ENCODE results near the gene SYT2.
"Not testable (repeated sequence)": the region's sequence is repeated elsewhere in the genome, so short reads cannot be mapped to it uniquely, and the experiment has no call there.

SYT2 gene

DNA sequence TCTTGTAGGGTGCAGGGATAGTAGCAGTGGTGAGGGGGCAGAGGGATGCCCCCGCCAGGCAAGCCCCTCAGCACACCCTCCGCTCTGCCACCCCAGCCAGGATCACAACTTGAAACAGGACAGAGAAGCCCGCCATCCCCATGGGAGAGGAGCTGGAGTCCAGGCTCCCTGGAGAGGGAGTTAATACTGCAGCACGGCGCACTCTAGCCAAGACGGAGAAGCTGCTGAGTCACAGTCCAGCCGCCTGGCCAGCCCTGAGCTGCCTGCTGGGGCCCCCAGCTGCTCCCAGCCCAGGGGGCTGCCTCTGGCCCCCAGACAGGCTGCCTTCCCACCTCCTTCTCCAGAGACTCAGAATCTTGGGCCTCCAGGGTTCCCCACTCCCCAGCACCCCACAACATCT, 87.2 kb downstream of the SYT2 start:
- DNase-seq (ENCODE audit: low spot score): no peak

DNA sequence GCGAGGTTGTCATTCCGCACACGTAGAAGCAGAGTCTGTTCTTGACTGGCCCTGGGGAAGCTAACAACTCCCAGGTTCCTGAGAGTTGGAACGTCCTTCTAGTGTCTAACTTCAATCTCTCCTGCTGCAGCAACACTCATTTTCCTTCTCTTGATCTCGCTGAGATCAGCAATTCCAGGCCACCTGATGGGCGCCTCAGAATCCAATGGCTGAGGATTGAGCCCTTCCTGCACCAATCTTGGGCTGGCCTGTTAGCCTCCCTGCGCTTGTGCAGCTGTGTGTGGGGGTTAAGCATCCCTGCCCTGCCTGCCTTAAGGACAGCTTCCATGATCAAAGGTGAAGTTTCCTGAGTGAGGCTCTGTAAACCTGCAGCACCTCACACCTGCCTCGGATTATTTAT, 87.9 kb downstream of the SYT2 start:
- no peak for DNase-seq (ENCODE audit: low spot score)

DNA sequence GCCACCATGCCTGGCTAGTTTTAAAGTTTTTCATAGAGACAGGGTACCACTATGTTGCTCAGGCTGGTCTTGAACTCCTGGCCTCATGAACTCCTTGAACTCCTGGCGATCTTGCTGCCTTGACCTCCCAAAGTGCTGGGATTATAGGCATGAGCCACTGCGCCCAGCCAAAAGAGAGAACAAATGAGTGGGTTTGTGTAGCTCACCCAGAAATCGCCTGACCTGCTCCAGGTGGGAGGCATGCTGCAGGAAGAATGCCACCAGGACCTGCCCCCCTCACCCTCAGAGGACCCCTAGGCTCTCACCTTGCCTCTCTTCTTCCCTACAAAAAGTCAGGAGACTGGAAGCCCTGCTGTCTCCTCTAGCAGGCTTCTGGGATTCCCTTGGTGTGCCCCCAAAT, 88.8 kb downstream of the SYT2 start:
- no peak for DNase-seq (ENCODE audit: low spot score)

DNA sequence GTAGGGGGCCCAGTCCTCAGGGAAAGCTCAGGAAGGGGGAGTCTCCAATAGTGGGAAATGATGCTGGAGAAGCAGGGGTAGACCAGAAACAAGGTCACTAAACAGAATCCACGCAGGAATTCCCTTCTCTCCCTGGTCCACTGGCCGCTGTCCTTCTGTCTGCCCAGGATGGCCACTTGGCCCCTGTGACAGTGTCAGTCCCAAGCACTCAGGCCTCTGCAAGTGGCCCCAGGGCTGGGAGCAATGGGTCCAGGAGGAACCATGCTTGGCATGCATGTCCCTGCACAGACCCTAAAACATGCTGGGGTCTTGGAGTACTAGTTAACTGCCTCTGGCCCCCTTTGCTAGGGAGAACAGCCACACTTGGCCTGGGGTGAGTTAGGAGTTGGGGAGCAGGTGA, 90.2 kb downstream of the SYT2 start:
- not testable (repeated sequence) for DNase-seq (ENCODE audit: low spot score)

DNA sequence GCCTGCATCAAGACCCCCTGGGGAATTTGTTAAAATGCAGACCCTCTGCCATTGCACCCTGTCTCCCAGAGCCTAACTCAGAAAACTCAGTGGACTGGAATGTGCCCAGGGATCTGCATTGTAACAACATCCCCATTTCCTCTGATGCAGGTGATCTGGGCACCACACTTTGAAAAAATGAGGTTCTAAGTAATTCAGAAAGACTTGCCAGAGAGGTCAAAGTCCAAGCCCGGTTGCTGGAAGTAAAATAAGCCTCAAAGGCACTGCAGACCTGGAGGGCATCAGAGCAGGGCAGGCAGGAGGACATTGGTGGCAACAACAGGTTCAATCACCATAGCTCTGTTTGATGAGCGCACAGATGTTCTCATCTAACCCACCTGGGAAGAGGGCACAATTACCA, 90.7 kb downstream of the SYT2 start:
- no peak for DNase-seq (ENCODE audit: low spot score)

DNA sequence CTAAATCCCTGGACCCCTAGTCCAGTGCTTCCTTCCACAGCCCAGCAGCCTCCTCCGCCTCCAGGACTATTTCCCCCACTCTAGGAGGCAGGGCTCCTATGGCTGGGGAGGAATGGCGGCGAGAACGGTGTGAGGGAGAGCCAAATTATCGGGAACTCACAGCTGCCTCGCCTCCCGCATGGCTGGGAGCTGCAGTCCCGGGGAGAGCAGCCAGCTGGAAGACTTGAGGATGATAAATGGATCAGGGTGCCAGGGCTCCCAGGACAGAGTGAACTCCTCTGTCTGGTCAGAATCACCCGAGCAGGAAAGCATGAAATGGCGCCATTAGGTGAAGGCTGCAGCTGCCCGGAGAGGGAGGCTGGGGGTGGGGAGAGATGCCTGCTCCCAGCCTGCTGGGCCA, 91.2 kb downstream of the SYT2 start:
- not testable (repeated sequence) for DNase-seq (ENCODE audit: low spot score)

DNA sequence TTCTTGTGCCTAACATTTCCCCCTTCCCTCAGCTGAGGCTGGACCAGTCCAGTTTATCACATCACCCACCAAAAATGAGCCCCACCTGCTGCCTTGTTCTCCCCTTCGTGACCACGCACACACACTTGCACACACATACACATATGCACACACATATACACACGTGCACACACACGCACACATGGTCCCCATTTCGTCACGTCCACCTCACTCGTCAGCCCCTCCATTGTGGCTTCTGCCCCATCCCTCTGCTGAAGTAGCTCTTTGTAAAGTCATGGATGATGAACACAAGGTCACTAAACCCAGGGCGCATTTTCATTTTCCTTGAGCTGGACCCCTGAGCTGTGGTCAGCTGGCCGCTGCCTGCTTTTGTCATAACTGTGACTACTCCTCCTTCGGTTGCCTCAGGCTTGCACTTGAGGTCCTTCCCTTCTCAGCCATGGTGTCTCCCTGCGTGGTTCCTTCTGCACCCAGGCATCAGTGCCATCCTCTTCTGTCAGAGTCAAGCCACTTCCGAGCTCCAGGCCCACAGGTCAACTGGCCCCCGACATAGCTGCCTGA, 93.8 kb downstream of the SYT2 start:
- DNase-seq (ENCODE audit: low spot score): no peak

DNA sequence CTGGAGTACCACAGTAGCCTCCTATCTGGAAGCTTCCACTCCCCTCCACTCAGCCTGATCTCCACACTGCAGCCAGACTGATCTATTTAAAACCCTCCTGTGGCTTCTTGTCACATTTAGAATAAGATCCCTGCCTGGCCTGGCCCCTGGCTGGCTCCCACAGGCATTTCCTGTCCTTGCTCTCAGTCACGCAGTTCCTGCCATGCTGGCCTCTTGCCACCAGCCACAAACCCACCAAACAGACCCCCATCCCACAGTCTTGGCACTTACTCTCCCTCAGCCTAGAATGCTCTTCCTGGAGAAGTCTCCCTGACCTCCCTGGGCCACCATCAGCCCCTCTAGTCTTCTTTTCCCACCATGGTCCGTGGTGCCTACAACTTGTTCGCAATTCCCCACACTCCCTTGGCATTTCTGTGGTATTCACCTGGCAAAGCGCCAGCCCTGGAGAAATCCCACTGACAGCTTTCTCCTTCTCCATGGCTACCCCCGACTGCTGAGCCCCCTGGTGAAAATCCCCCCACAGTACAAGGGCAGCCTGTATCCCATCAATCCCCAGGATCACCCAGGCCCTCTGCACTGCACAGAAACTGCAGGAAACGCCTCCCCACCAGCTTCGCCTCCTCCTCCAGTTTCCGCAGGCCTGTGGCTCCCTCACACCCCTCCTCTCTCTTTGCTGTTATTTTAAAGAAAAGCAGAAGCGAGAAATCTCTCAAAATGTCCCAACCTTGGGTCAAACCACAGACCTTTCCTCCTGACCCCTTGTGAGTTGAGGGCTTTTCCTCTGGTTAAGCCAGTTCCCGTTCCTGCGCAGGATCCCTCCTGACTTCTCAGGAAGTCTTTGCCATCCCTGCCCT, 94.5 kb downstream of the SYT2 start:
- no peak for DNase-seq (ENCODE audit: low spot score)

DNA sequence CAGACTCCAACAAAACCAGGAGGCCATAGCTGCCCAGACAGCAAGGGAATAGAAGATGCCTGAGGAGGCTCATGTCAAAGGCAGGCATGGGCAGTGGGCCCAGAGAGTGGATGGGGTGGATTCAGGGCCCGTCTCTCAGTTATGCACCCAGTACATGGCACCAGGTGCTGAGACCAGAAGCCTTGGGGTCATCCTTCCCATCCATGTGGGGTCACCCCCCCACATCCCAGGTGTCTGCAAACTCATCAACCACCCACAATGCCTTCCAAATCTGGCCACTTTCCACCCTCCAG, 95.1 kb downstream of the SYT2 start:
- not testable (repeated sequence) for DNase-seq (ENCODE audit: low spot score)

DNA sequence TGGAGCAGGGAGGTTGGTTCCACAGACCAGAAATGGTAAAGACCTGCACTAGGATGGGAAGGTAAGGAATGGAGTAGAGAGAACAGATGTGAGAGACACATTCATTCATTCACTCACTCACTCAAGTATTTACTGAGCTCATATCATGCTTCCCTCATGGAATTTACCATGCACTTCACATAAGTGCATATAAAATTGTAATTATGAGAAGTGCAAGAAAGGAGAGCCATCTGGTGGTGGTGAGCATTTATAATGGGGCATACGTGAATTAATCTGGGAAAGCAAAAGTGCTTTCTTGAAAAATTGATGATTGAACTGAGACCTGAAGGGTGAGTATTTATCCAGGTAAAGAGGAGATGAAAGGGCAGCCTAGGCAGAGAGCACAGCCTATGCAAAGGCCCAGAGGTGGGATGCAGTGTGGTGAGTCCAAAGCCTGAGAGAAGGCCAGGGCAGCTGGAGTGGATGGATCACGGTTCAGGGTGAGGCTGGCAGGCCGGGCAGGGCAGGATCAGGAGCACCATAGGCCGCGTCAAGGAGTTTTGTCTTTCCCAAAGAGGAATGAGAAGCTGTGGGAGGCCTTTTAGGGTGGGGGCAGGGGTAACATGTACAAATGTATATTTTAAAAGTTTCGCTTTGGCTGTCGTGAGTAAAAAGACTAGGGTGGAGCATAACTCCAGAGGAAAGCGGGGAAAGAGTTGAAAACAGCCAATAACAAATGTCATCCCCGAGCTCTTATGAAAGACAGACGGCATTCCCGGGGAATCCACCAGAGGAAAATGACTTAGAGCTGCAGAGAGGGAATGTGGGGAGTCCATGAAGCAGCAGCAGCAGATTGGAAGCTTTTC, 95.7 kb downstream of the SYT2 start:
- DNase-seq (ENCODE audit: low spot score): not testable (repeated sequence)

DNA sequence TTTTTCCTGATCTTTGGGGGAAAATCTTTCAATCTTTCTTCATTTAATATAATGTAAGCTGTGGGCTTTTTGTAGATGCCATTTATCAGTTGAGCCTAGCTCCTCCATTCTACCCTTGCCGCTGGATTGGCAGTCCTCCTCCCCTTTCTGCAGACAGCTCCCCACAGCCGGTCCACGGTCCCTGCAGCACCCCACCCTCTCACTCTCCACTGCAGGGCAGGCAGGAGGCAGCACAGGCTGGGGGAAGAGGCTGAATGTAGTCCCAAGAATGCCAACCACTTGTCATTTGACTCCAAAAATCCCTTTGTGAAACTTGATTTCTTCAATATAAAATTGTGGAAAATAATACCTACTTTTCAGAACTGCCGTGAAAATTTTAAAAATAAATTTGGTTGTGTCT, 96.7 kb downstream of the SYT2 start:
- no peak for DNase-seq (ENCODE audit: low spot score)

DNA sequence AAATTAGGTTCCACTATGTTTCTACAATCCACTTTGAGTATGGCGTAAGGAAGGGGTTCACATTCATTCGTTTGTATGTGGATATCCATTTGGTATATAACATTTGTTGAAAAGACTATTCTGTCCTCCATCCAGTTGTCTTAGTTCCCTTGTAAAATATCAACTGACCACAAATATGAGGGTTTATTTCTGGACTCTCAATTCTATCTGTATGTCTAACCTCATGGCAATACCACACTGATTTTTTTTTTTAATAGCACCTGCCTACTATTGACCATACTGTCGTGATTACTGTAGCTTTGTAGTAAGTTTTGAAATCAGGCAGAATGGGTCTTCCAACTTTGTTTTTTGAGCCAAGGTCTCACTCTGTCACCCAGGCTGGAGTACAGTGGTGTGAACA, 98.2 kb downstream of the SYT2 start:
- DNase-seq (ENCODE audit: low spot score): not testable (repeated sequence)

DNA sequence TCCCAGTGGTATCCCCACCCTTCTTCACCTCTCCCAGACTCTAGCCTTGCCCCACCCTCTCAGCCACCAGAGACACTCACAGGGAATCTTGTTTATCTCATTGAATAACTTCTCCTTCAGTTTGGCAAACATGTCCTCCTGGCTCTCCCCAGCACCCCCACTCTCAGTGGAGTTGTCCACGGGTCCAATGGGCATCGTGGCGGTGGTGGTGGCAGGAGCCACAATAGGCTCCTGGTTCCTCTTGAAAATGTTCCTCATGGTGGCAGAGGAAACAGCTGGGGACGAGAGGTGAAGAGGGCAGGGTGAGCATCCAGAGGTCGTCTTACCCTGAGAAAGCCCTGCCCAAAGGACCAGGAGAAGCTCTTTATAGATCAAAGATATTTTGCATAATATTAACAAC, 104.7 kb downstream of the SYT2 start:
- DNase-seq (ENCODE audit: low spot score): no peak

DNA sequence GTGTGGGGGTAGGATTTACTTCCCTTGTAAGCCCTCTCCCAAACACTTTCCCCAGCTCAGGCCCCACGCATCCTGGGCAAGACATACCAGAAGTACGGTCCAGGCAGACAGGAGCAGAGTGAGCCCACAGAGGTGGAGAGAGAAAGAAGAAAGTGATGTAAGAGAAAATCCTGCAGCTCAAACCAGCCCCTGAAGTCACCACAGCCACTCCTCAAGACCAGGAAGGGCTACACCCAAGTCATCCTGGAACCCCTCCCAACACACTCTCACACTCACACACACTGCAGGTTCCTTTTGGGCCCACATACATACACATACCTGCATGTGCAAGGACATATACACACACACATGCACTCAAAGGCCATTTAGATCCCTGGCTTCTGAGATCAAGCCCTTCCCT, 106.8 kb downstream of the SYT2 start:
- no peak for DNase-seq (ENCODE audit: low spot score)

DNA sequence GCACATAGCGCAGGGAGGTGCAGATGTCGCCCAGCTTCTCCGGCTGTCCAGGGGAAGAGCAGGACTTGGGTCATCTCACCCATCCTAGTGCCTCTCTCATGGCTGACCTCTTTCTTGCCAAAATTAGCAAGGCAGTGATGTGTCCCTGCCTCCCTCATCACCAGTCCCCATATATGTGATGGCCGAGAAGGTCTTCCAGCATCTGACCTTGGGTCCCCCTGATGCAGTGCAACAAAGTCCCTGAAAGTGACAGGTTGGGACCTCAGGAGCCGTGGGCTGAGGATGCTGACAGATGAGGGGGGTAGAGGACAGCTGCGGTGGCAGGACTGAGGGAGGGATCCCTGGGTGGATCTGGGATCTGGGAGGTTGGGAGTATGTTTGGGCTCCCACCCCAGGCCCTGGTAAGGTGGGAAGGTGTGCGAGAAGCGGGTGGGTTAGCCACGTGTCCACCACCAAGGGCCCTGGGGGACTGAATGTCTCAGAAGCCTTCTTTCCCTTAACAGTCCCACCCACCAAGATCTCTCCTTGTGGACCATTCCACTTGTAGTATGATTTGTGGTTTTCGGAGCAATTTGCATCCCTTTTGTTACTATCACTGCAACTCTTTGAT, 109.7 kb downstream of the SYT2 start:
- no peak for DNase-seq (ENCODE audit: low spot score)

DNA sequence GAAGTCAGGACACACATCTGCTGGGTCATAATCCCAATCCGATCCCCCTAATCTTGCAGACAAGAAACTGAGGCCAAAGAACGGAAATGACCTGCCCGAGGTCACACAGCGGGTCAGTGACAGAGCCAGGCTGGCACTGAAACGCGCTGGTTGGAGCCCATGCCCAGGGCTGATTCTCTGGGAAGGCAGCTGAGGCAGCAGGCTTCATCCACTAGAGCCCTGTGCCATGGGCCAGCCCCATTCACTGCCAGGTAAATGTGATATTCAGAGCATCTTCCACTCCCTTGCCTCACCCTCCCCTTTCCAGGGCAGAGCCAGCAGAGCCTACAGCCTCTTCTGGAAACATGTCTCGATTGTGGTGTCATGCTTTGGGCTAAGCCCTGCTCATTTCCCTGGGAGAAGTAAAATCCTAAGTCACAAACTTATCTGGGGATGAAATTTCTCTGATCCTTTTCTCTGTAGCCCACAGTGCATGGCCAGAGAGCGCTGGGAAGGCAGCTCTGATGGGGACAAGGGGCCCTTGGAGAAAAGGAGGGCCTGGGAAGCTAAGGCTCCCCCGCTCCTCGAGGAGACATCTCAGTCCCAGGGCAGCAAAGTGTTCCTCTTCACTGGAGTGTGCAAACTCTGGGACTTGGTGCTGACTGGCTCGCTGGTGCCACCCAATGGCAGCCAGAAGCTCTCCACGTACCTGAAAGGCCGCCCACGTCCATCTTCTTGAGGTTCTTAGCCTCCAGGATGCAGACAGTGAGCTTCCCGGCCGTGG, 110.4 kb downstream of the SYT2 start:
- peak; percentile 39 for DNase-seq (ENCODE audit: low spot score)

DNA sequence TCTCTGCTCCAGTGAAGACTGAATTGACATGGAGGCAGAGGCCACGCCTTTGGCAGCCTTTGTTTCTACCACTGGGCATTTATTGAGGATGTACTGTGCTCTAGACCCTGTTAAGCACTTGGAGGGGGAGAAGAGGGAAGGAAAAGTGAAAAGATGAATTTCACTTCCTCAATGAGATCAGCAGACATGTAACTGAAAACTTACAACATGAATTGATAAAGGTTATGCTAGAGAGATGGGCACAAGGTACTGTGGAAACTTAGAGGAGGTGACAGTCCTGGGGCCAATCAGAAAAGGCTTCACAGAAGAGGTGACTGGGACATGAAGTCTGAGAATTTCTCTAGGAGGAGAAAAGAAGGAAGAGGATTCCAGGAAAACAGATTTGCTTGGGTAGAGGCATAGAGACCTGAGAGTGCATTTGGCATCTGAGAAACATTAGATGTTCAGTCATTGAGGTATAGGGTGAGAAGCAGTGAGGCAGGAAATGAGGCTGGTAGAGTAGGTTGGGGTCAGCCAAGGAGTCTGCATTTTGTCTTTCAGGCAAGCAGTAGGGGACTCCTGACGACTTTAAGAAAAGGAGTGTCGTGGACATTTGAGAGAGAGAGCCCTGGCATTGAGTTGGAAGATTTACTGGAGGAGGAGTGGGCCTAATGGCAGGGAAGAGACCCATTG, 113.0 kb downstream of the SYT2 start:
- DNase-seq (ENCODE audit: low spot score): no peak

DNA sequence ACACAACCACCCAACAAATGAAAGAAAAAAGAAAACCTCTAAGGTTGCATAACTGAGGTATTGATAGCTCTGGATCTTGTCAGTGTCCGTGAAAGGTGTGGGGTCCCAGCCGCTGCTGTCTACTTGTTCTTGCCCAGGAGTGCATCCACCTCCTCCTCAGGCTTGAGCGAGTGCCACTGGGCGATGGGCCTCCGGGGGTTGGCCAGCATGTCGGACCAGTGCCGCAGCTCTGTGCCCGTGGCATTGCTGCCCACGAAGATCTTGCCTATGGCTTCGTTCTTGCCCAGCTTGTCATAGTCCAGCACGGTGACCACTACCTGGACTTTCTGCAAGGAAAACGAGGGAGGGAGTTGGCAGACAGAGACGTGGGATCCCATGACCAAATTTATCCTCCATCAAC, 113.6 kb downstream of the SYT2 start:
- DNase-seq (ENCODE audit: low spot score): no peak

DNA sequence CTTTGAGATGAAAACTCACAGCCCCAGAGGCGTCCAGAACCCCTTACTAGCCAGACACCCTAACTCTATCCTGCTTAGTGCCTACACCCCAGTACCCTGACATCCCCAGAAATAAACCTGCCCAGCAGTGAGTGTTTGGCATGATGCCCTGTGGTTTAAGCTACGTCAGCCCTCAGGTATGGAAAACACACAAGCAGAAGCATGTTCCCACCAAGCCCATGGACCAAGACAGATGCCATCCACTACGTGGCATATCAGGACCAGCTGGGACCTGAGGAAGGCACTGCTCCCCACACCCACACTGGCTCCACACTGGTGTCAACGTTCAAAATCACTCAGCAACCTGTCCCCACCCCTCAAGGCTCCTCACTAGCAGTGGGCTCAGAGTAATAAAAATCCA, 116.4 kb downstream of the SYT2 start:
- no peak for DNase-seq (ENCODE audit: low spot score)

DNA sequence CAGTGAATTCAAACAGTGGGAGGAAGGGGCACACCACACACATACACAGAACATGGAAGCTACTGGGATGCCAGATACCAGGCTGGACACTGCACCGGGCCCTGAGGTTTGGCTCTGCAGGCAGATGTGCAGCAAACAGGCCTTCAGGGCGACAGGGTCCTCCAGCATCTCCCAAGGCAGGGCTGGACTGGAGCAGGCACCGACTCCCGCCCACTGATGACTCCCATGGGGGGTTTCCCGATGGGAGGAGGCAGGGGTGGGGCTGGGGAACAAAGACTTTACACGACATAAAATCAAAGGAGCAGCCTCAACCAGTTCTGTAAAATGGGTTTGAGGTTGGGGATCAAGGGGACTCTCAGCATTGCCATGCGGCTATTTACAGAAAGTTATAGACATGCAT, 118.1 kb downstream of the SYT2 start:
- DNase-seq (ENCODE audit: low spot score): no peak

DNA sequence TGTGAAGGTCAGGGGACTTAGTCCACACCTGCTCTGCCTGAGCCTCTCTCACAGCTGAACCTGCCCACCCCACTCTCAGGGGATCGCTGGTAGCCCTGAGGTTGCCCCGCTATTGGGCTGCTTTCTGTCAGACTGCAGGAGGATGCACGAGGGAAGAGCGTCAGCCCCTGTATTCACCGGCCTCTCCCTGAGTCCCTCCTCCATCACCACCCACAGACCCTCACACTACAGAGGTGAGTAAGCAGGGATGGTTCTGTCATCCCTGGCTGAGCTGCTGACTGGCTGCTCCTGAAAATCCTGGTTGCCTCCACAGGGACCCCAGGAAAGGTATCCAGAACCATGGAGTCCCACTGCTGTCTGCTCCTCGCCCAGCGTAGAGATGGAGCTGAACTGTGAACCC, 118.7 kb downstream of the SYT2 start:
- DNase-seq (ENCODE audit: low spot score): no peak

Measured in activated CD4-positive, alpha-beta T cell treated with anti-CD3 and anti-CD28 coated beads, Interleukin-2, Interleukin-4, amounts not matched to agents 100 ng/mL and 50 ng/mL, durations not matched to agents 16 hours and 8 hours (primary cell).